Ishikawa (cell line): ENCODE results near the gene FURIN.

Source experiments
- CEBPB ChIP-seq: IDR thresholded peaks from 2 replicates; pipeline ENCODE4 v1.6.1; 2012
- TAF1 ChIP-seq: IDR thresholded peaks from 2 replicates; pipeline ENCODE4 v1.6.1; 2012; ENCODE audit warnings: low read depth, mild to moderate bottlenecking

GRCh38 chr15:90845201-90845949 is 23.0 kb upstream of the FURIN start:
- no peak for TF ChIP-seq TAF1
- no peak for TF ChIP-seq CEBPB
